ENCODE results near the gene DOCK6.
A peak's percentile ranks its signal among the peaks of the same experiment; 100 is the strongest.

The DOCK6 gene

DNA sequence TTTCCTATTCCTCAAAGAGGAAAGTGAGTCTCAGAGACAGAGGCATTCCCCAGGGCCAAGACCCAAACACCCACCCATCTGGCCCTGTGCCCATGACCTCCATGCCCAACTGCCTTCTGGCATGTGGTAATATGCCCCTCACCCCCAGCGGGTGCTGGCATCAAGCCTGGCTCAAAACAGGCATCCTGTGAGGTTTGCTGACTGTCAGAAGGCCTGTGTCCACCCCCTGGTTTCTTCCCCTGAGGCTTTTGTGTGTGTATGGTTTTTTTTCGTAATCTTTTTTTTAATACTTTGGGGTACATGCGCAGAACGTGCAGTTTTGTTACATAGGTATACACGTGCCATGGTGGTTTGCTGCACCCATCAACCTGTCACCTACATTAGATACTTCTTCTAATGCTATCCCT, 57.4 kb downstream of the DOCK6 start:
- TF ChIP-seq TAF1 (IDR thresholded peaks at IDR 0.05; ENCODE audit: borderline replicate concordance, insufficient read depth, low read length) (no peak), FOXP2 (optimal IDR thresholded peaks at IDR 0.05; ENCODE audit: borderline replicate concordance, extremely low read depth, extremely low read length, insufficient read depth) (no peak), POLR2AphosphoS5 (IDR thresholded peaks at IDR 0.05; ENCODE audit: low read depth, low read length) (no peak), SIN3A (IDR thresholded peaks at IDR 0.05; ENCODE audit: borderline replicate concordance, insufficient read depth, low read length) (no peak)
- TF ChIP-seq, protein P1, sequence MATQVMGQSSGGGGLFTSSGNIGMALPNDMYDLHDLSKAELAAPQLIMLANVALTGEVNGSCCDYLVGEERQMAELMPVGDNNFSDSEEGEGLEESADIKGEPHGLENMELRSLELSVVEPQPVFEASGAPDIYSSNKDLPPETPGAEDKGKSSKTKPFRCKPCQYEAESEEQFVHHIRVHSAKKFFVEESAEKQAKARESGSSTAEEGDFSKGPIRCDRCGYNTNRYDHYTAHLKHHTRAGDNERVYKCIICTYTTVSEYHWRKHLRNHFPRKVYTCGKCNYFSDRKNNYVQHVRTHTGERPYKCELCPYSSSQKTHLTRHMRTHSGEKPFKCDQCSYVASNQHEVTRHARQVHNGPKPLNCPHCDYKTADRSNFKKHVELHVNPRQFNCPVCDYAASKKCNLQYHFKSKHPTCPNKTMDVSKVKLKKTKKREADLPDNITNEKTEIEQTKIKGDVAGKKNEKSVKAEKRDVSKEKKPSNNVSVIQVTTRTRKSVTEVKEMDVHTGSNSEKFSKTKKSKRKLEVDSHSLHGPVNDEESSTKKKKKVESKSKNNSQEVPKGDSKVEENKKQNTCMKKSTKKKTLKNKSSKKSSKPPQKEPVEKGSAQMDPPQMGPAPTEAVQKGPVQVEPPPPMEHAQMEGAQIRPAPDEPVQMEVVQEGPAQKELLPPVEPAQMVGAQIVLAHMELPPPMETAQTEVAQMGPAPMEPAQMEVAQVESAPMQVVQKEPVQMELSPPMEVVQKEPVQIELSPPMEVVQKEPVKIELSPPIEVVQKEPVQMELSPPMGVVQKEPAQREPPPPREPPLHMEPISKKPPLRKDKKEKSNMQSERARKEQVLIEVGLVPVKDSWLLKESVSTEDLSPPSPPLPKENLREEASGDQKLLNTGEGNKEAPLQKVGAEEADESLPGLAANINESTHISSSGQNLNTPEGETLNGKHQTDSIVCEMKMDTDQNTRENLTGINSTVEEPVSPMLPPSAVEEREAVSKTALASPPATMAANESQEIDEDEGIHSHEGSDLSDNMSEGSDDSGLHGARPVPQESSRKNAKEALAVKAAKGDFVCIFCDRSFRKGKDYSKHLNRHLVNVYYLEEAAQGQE (IDR thresholded peaks at IDR 0.05; ENCODE audit: insufficient read depth in 1 of 2, low read depth in 2 of 2, low read length in 2 of 2): no peak

DNA sequence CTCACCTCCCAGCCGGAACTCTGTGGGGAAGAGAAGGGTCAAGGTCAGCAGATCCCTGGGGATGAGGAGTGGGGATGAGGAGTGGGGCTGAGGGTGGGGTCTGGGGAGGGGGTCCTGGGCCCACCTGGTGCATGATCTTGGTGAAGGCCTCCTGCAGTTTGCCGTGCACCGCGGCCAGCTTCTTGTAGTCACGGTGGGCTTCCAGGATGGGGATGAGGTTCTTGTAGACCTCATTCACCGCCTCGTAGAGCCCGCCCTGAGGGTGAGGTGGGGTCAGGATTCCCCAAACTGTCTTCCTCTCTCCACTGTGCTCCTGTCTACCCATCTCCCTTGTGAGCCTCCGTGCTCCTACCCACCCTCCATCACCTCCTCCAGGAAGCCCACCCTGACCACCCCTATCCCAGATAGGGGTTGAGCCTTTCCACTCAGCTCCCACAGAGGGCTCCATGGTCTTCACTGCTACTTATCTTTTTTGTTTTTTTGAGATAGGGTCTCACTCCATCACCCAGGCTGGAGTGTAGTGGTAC, 58.2 kb downstream of the DOCK6 start:
- TF ChIP-seq, protein P1 (IDR thresholded peaks at IDR 0.05; ENCODE audit: insufficient read depth in 1 of 2, low read depth in 2 of 2, low read length in 2 of 2): no peak
- TF ChIP-seq SIN3A (IDR thresholded peaks at IDR 0.05; ENCODE audit: borderline replicate concordance, insufficient read depth, low read length): no peak
- no peak for TF ChIP-seq TAF1 (IDR thresholded peaks at IDR 0.05; ENCODE audit: borderline replicate concordance, insufficient read depth, low read length)
- TF ChIP-seq FOXP2 (optimal IDR thresholded peaks at IDR 0.05; ENCODE audit: borderline replicate concordance, extremely low read depth, extremely low read length, insufficient read depth): no peak
- TF ChIP-seq POLR2AphosphoS5 (IDR thresholded peaks at IDR 0.05; ENCODE audit: low read depth, low read length): no peak

DNA sequence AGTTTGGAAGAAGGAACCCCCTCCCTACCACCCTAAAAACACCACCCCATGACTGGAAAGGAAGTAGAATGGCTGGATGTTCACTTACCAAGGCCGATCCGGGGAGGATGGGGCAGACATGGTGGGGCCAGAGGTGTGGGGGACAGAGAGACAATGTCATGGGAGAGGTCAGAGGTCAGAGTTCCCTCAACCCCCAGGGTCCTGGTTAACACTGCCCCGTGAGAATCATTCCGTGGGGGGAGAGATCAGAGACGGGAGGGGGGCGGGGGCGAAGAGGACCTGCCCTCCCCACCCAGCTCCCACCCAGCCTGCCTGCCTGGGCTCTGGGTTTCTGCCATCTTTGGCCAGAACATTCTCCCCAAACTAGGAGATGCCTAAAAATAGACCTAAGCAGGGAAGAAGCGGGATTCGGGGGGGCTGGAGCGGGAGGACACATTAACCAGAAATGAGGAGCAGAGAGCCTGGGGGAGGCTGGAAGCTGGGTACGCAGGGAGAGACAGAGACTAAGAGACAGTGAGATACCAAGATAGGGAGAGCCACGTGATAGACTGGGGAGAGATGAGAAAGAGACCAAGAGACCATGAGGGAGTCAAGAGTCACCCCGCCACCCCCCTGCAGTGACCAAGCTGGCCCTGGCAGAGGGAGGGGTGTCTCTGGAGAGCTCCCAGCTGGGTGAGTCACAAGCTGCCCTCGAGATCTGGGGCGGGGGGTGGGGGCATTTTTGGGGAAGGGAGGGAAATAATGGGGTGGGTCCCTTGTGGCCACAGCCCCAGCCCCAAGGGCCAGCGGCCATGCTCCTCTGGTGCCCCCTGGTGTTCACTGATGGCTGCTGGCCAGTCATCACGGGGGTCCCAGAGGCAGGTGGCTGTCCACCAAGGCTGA, 58.9 kb downstream of the DOCK6 start:
- TF ChIP-seq SIN3A (IDR thresholded peaks at IDR 0.05; ENCODE audit: borderline replicate concordance, insufficient read depth, low read length): no peak
- TF ChIP-seq FOXP2 (optimal IDR thresholded peaks at IDR 0.05; ENCODE audit: borderline replicate concordance, extremely low read depth, extremely low read length, insufficient read depth): peak; percentile 72

DNA sequence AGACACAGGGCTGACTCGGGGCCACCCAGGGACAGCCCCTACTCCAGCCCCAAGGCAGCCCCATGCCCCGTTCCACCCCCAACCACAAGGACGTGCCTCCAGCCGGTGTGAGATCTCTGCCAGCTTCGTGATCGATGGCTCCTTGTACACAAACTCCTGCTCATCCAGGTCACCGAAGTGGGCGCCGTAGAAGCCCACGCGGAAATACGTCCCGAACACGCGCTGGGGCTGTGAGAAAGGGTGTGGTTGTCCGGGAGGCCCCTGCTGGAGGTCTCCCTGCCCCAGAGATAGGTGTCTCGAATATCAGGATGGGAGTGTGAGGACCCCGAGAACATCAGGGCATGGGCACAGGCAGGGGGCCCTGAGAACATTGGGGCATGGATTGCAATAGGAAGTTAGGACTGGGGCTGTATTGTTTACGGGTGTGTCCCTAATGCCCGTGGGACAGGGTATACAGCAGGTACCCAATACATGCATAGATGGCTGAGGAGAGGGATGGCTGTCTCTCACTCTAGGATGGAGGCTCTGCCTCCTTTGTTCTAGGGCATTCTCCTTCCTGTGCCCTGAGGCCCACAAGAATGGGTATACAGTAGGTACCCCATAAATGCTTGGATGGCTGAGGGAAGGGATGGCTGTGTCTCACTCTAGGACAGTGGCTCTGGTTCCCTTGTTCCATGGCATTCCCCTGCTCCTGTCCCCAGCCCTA, 59.7 kb downstream of the DOCK6 start:
- TF ChIP-seq POLR2AphosphoS5 (IDR thresholded peaks at IDR 0.05; ENCODE audit: low read depth, low read length) (no peak), TAF1 (IDR thresholded peaks at IDR 0.05; ENCODE audit: borderline replicate concordance, insufficient read depth, low read length) (no peak), FOXP2 (optimal IDR thresholded peaks at IDR 0.05; ENCODE audit: borderline replicate concordance, extremely low read depth, extremely low read length, insufficient read depth) (no peak), SIN3A (IDR thresholded peaks at IDR 0.05; ENCODE audit: borderline replicate concordance, insufficient read depth, low read length) (no peak)
- TF ChIP-seq, protein P1 (IDR thresholded peaks at IDR 0.05; ENCODE audit: insufficient read depth in 1 of 2, low read depth in 2 of 2, low read length in 2 of 2): no peak

DNA sequence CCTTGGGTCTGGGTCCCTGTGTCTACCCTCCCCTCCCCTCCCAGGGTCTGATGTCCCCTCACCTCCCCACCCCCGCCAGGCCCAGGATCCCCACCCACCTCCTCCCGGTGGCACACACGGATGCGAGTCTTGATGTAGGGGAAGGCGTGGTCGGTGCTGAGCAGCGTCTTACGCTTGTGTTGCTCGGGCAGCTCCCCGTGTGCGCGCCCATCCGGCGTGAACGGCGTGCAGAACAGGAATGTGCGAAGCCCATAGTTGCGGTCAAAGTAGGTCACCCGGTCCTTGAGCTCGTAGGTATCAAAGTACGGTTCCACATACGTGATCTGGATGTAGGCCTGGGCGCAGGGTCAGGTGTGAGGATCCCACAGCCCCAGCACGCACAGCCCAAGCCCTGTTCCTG, 60.5 kb downstream of the DOCK6 start:
- no peak for TF ChIP-seq FOXP2 (optimal IDR thresholded peaks at IDR 0.05; ENCODE audit: borderline replicate concordance, extremely low read depth, extremely low read length, insufficient read depth)
- no peak for TF ChIP-seq SIN3A (IDR thresholded peaks at IDR 0.05; ENCODE audit: borderline replicate concordance, insufficient read depth, low read length)
- TF ChIP-seq, protein P1 (IDR thresholded peaks at IDR 0.05; ENCODE audit: insufficient read depth in 1 of 2, low read depth in 2 of 2, low read length in 2 of 2): no peak
- no peak for TF ChIP-seq TAF1 (IDR thresholded peaks at IDR 0.05; ENCODE audit: borderline replicate concordance, insufficient read depth, low read length)
- no peak for TF ChIP-seq POLR2AphosphoS5 (IDR thresholded peaks at IDR 0.05; ENCODE audit: low read depth, low read length)
